Measurements from ENCODE around the gene GUCD1. TPM values are rescaled to one million over a fixed set of nuclear protein-coding genes. Genes with fewer than 3 reads are reported as not detected.

Gene GUCD1
- total and polyA plus RNA-seq, 2 of the 8 experiments (the other 6 are each of a cell fraction or from before 2014, with no cell fraction given) = 85.2 to 128 TPM

DNA sequence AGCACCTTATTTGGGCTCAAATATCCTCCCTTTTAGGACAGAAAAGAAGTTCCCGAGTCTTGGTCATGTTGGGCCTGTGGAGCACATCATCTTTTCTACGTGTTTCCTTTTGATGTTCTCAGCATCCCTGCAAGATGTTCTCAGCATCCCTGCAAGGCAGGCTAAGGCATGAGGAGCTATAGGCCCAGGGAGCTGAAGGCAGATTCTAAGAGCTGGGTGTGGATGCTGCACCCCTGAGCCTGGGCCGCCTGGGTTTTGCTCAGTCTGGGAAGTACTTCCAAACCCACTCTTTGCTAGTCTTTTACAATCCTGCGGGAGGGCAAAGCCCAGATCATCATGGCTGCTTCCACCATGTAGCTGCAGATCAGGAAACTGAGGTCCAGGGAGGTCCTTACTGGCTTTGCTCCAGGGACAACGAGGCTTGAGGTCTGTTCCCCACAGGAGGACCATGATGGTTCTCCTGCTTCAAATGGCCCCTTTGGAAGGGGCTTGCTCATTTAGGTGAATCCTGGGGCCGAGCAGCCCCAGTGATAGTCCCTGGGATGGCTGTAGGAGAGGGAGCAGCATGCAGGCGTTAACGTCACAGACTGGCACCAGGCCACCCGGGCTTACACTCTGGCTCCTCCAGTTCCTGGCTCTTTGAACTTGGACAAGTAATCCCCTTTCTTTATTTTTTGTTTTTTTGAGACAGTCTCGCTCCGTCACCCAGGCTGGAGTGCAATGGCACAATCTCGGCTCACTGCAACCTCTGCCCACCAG lies 27.3 kb upstream of the GUCD1 start:
- H2BK20ac ChIP-seq (ENCODE audit: low read length) = no peak overlapping the region
- 86% methylated on average over 12 of the region's 12 CpGs; no CpG with 5 or more reads in 1 of the 2 experiments for WGBS, 2 experiments (ENCODE audit: extremely low coverage in 1 of 2, insufficient coverage in 1 of 2, insufficient read length in 1 of 2, insufficient replicate concordance in 2 of 2, low coverage in 1 of 2, low lambda C conversion rate in 2 of 2, missing lambda C conversion rate in 1 of 2)
- no peak overlapping the region for H2BK120ac ChIP-seq (replicated peaks; ENCODE audit: low read depth, low read length)
- no peaks in the 10 kb centered on the region for H3K23me2 ChIP-seq (ENCODE audit: low read depth, low read length)
- H3K56ac ChIP-seq (replicated peaks; ENCODE audit: insufficient read length, low read depth, low read length) = no peak overlapping the region
- H3K9me3 ChIP-seq (ENCODE audit: insufficient read depth in 2 of 2, low read depth in 1 of 2, low read length in 1 of 2) = no peaks in the 10 kb centered on the region
- H3K79me1 ChIP-seq (ENCODE audit: low read depth, low read length) = no peaks in the 10 kb centered on the region
- H2BK5ac ChIP-seq (ENCODE audit: low read depth, low read length) = no peak overlapping the region
- DNase-seq (ENCODE audit: low read depth in 1 of 2, low spot score in 2 of 2) = no peak
- H4K91ac ChIP-seq (replicated peaks; ENCODE audit: insufficient read length, low read length) = no peak overlapping the region
- no peak overlapping the region for H2AFZ ChIP-seq (ENCODE audit: low read length)
- H3K9ac ChIP-seq (replicated peaks in 1 of 4; ENCODE audit: extremely low read depth in 1 of 4, low read depth in 3 of 4, low read length in 3 of 4) = no peak overlapping the region
- no peak overlapping the region for H2BK12ac ChIP-seq (ENCODE audit: low read depth, low read length)
- H3K79me2 ChIP-seq (ENCODE audit: control insufficient read depth in 1 of 2, insufficient read depth in 2 of 2, low read length in 2 of 2) = no peaks in the 10 kb centered on the region
- POLR2A ChIA-PET (ENCODE audit: partially characterized antibody) = interaction anchor here (1.6 to 4.4 kb wide), 2 partner anchors 9 to 10 kb away, joined by 5 to 38 read pairs; partner anchors contain the start of gene LRRC75B
- no peak for FAIRE-seq
- H4K5ac ChIP-seq (ENCODE audit: insufficient read length, low read depth, low read length) = no peak overlapping the region
- H3K4me2 ChIP-seq (ENCODE audit: insufficient read depth in 1 of 2, low read depth in 2 of 2, low read length in 2 of 2) = no peak overlapping the region
- no peak overlapping the region for H3K27ac ChIP-seq (ENCODE audit: low read depth, low read length)
- no peak overlapping the region for H3K4me3 ChIP-seq (ENCODE audit: extremely low read depth in 1 of 4, insufficient read depth in 2 of 4, low read depth in 3 of 4, low read length in 4 of 4)
- H3K27me3 ChIP-seq (replicated peaks in 1 of 4; ENCODE audit: control insufficient read depth in 3 of 4, extremely low read depth in 1 of 4, insufficient read depth in 3 of 4, low read length in 3 of 4) = no peaks in the 10 kb centered on the region
- no peak overlapping the region for H3K23ac ChIP-seq (ENCODE audit: insufficient read length)
- no peak overlapping the region for H2AK5ac ChIP-seq (ENCODE audit: low read depth, low read length)
- H4K20me1 ChIP-seq (replicated peaks in 1 of 2; ENCODE audit: control insufficient read depth in 1 of 2, insufficient read depth in 2 of 2, low read length in 2 of 2) = peaks cover 1 to 2% of the 10 kb centered on the region in 2 experiments
- H3K14ac ChIP-seq (ENCODE audit: insufficient read length) = no peak overlapping the region
- H3K4me1 ChIP-seq (replicated peaks in 1 of 4; ENCODE audit: control insufficient read depth in 3 of 4, insufficient read depth in 4 of 4, low read length in 3 of 4) = no peaks in the 10 kb centered on the region; a peak in 1 of 7 replicates
- CTCF ChIA-PET (ENCODE audit: partially characterized antibody) = interaction anchor here (1.0 kb wide), 1 partner anchor 11 kb away, joined by 3 read pairs; the partner anchor contains the start of gene LRRC75B
- H2BK15ac ChIP-seq (ENCODE audit: low read length) = no peak overlapping the region
- no peak overlapping the region for H3K4ac ChIP-seq (replicated peaks; ENCODE audit: insufficient read length, low read depth, low read length)
- no peak overlapping the region for H3K18ac ChIP-seq (ENCODE audit: extremely low read depth, low read length)
- H4K8ac ChIP-seq (ENCODE audit: extremely low read depth, insufficient read depth, low read length) = no peak overlapping the region
- peaks cover 0 to 5% (median under 1%) of the 10 kb centered on the region in 4 experiments; a peak in 2 of 8 replicates for H3K36me3 ChIP-seq (ENCODE audit: control insufficient read depth in 2 of 4, insufficient read depth in 4 of 4, low read length in 3 of 4)
- TF ChIP-seq NRF1 (IDR thresholded peaks at IDR 0.05; ENCODE audit: low read depth, low read length) (no peak), RXRA (IDR thresholded peaks at IDR 0.05; ENCODE audit: insufficient read depth, low read depth, low read length) (no peak), SRF (IDR thresholded peaks at IDR 0.05; ENCODE audit: low read depth, low read length) (no peak), BRCA1 (IDR thresholded peaks at IDR 0.05; ENCODE audit: low read depth, low read length) (no peak), BACH1 (IDR thresholded peaks at IDR 0.05; ENCODE audit: low read length) (no peak), KDM4A (IDR thresholded peaks at IDR 0.05; ENCODE audit: low read depth, low read length, severe bottlenecking) (no peak), RNF2 (IDR thresholded peaks at IDR 0.05; ENCODE audit: borderline replicate concordance, low read depth, low read length, missing control alignments, poor library complexity, severe bottlenecking) (no peak)
- TF ChIP-seq, protein P1, sequence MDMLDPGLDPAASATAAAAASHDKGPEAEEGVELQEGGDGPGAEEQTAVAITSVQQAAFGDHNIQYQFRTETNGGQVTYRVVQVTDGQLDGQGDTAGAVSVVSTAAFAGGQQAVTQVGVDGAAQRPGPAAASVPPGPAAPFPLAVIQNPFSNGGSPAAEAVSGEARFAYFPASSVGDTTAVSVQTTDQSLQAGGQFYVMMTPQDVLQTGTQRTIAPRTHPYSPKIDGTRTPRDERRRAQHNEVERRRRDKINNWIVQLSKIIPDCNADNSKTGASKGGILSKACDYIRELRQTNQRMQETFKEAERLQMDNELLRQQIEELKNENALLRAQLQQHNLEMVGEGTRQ (IDR thresholded peaks at IDR 0.05; ENCODE audit: low read length) = no peak
